SK-N-SH (cell line): ENCODE data around the gene RCOR1.

Source experiments
- CHD2 ChIP-seq: fragments of 150-350 bp; IDR thresholded peaks from 2 replicates; pipeline ENCODE4 v1.6.1; 2018; ENCODE audit warnings: low read length; ENCODE audit not compliant: partially characterized antibody
- ELF1 ChIP-seq: IDR thresholded peaks from 2 replicates; pipeline ENCODE4 v1.4.0; 2012
- EP300 ChIP-seq, 2 experiments: IDR thresholded peaks; 2 replicates each; pipeline versions ENCODE4 v1.4.0 to v1.6.1; 2012; ENCODE audit warnings: borderline replicate concordance in 1 of 2, low read depth in 1 of 2, low read length in 1 of 2
- EZH2phosphoT487 ChIP-seq: fragments of 200-600 bp; sonication (generic); IDR thresholded peaks from 2 replicates; pipeline ENCODE4 v1.6.1; 2017; ENCODE audit warnings: low read depth, mixed run types, mild to moderate bottlenecking, antibody characterized with exemption, moderate library complexity, borderline replicate concordance
- FOXJ3 ChIP-seq: sonication (generic); formaldehyde crosslinking; IDR thresholded peaks from 2 replicates; pipeline ENCODE4 v1.5.1; 2020; ENCODE audit warnings: mild to moderate bottlenecking, missing genetic modification reagents
- MAX ChIP-seq: IDR thresholded peaks from 2 replicates; pipeline ENCODE4 v1.4.0; 2012; ENCODE audit warnings: low read depth
- POLR2AphosphoS5 ChIP-seq: IDR thresholded peaks from 2 replicates; pipeline ENCODE4 v1.6.1; 2012; ENCODE audit warnings: low read depth, low read length
- RCOR1 ChIP-seq: fragments of 150-350 bp; IDR thresholded peaks from 2 replicates; pipeline ENCODE4 v1.6.1; 2017; ENCODE audit warnings: antibody characterized with exemption, low read length
- SMC3 ChIP-seq: IDR thresholded peaks from 2 replicates; pipeline ENCODE4 v1.6.1; 2012; ENCODE audit warnings: low read depth, low read length, improper control_type of control experiment
- TEAD4 ChIP-seq: IDR thresholded peaks from 2 replicates; pipeline ENCODE4 v1.4.0; 2012; ENCODE audit warnings: mild to moderate bottlenecking, borderline replicate concordance; ENCODE audit not compliant: insufficient read depth
- USF2 ChIP-seq: fragments of 150-350 bp; IDR thresholded peaks from 2 replicates; pipeline ENCODE4 v1.6.1; 2017; ENCODE audit warnings: antibody characterized with exemption, low read length, low read depth, borderline replicate concordance
- TF ChIP-seq, protein P1 (sequence below): fragments of 200-600 bp; sonication (generic); IDR thresholded peaks from 2 replicates; pipeline ENCODE4 v1.6.1; 2017; ENCODE audit warnings: antibody characterized with exemption, mild to moderate bottlenecking, moderate library complexity
- TF ChIP-seq, protein P2 (sequence below): IDR thresholded peaks from 2 replicates; pipeline ENCODE4 v1.4.0; 2012; ENCODE audit warnings: low read depth, borderline replicate concordance

- TF ChIP-seq EZH2phosphoT487, result no peak
- no peak for TF ChIP-seq SMC3
- TF ChIP-seq, protein P1, sequence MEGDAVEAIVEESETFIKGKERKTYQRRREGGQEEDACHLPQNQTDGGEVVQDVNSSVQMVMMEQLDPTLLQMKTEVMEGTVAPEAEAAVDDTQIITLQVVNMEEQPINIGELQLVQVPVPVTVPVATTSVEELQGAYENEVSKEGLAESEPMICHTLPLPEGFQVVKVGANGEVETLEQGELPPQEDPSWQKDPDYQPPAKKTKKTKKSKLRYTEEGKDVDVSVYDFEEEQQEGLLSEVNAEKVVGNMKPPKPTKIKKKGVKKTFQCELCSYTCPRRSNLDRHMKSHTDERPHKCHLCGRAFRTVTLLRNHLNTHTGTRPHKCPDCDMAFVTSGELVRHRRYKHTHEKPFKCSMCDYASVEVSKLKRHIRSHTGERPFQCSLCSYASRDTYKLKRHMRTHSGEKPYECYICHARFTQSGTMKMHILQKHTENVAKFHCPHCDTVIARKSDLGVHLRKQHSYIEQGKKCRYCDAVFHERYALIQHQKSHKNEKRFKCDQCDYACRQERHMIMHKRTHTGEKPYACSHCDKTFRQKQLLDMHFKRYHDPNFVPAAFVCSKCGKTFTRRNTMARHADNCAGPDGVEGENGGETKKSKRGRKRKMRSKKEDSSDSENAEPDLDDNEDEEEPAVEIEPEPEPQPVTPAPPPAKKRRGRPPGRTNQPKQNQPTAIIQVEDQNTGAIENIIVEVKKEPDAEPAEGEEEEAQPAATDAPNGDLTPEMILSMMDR, result no peak
- no peak for TF ChIP-seq CHD2
- TF ChIP-seq, protein P2, sequence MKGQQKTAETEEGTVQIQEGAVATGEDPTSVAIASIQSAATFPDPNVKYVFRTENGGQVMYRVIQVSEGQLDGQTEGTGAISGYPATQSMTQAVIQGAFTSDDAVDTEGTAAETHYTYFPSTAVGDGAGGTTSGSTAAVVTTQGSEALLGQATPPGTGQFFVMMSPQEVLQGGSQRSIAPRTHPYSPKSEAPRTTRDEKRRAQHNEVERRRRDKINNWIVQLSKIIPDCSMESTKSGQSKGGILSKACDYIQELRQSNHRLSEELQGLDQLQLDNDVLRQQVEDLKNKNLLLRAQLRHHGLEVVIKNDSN, result no peak
- TF ChIP-seq POLR2AphosphoS5, result no peak
- TF ChIP-seq FOXJ3 (CRISPR knock-in tag), result no peak
- TF ChIP-seq MAX, result no peak
- no peak for TF ChIP-seq TEAD4
- no peak for TF ChIP-seq RCOR1
- no peak for TF ChIP-seq USF2
- no peak for TF ChIP-seq ELF1
- no peak for TF ChIP-seq EP300 (IDR thresholded peaks at IDR 0.05; ENCODE audit: borderline replicate concordance in 1 of 2, low read depth in 1 of 2, low read length in 1 of 2)
Measured at GRCh38 chr14:102711946-102712345, 119.5 kb downstream of the RCOR1 start.
